ENCODE results near the gene DLEC1. TPM values are rescaled to one million over a fixed set of nuclear protein-coding genes. Genes with fewer than 3 reads are reported as not detected.

Gene DLEC1
- total and polyA plus RNA-seq, 7 donors, result 0.16 to 0.60 (median 0.41) TPM

- Histone ChIP-seq H3K27me3 (no peaks in the 10 kb centered on the region), H3K36me3 (peaks cover 0 to 24% (median 5%) of the 10 kb centered on the region in 4 donors), H3K9me3 (no peaks in the 10 kb centered on the region), H3K4me3 (no peak overlapping the region), H3K4me1 (peaks cover 0 to 35% (median 18%) of the 10 kb centered on the region in 4 donors), H3K27ac (no peak overlapping the region)
- intact Hi-C loops (cut with DNase I), result loop anchor here (2.0 kb wide), 1 partner anchor 147 kb away; no protein-coding TSS in a partner anchor
- peak; percentile 63 for DNase-seq
- 72 to 90% methylated on average over 9 of the region's 9 CpGs for WGBS, 2 donors
- no peak for TF ChIP-seq POLR2AphosphoS5 (IDR thresholded peaks at IDR 0.05)
- TF ChIP-seq EP300 (IDR thresholded peaks at IDR 0.05), result no peak
- TF ChIP-seq POLR2A (IDR thresholded peaks at IDR 0.05), result no peak
- TF ChIP-seq, protein P1, sequence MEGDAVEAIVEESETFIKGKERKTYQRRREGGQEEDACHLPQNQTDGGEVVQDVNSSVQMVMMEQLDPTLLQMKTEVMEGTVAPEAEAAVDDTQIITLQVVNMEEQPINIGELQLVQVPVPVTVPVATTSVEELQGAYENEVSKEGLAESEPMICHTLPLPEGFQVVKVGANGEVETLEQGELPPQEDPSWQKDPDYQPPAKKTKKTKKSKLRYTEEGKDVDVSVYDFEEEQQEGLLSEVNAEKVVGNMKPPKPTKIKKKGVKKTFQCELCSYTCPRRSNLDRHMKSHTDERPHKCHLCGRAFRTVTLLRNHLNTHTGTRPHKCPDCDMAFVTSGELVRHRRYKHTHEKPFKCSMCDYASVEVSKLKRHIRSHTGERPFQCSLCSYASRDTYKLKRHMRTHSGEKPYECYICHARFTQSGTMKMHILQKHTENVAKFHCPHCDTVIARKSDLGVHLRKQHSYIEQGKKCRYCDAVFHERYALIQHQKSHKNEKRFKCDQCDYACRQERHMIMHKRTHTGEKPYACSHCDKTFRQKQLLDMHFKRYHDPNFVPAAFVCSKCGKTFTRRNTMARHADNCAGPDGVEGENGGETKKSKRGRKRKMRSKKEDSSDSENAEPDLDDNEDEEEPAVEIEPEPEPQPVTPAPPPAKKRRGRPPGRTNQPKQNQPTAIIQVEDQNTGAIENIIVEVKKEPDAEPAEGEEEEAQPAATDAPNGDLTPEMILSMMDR (IDR thresholded peaks at IDR 0.05), result no peak
Measured at GRCh38 chr3:38001456-38002081, 37.4 kb upstream of the DLEC1 start.

GRCh38 chr3:38002291-38002876 lies 36.6 kb upstream of the DLEC1 start:
- peak; percentile 67 for DNase-seq
- TF ChIP-seq EP300 (IDR thresholded peaks at IDR 0.05), result no peak
- TF ChIP-seq POLR2AphosphoS5 (IDR thresholded peaks at IDR 0.05), result no peak
- no peak for TF ChIP-seq POLR2A (IDR thresholded peaks at IDR 0.05)
- TF ChIP-seq, protein P1 (IDR thresholded peaks at IDR 0.05), result no peak

GRCh38 chr3:38002940-38003339 lies 36.1 kb upstream of the DLEC1 start:
- WGBS, 2 donors, result 68 to 83% methylated on average over 9 of the region's 9 CpGs
- Histone ChIP-seq H3K27me3 (no peaks in the 10 kb centered on the region), H3K36me3 (peaks cover 0 to 36% (median 9%) of the 10 kb centered on the region in 4 donors), H3K4me3 (no peak overlapping the region), H3K27ac (no peak overlapping the region), H3K4me1 (peaks cover 0 to 29% (median 15%) of the 10 kb centered on the region in 4 donors), H3K9me3 (no peaks in the 10 kb centered on the region)
- DNase-seq, result peak; percentile 59
- intact Hi-C loops (cut with DNase I), result loop anchor here (2.0 kb wide), 1 partner anchor 148 kb away; no protein-coding TSS in a partner anchor
- TF ChIP-seq EP300 (IDR thresholded peaks at IDR 0.05) (no peak), POLR2AphosphoS5 (IDR thresholded peaks at IDR 0.05) (no peak), POLR2A (IDR thresholded peaks at IDR 0.05) (no peak)
- TF ChIP-seq, protein P1 (IDR thresholded peaks at IDR 0.05), result no peak

More at GRCh38 chr3:38002291-38002876, 36.6 kb upstream of the DLEC1 start:
- Histone ChIP-seq H3K9me3 (no peaks in the 10 kb centered on the region), H3K4me1 (peaks cover 0 to 35% (median 18%) of the 10 kb centered on the region in 4 donors), H3K27ac (no peak overlapping the region), H3K27me3 (no peaks in the 10 kb centered on the region), H3K4me3 (no peak overlapping the region), H3K36me3 (peaks cover 0 to 30% (median 7%) of the 10 kb centered on the region in 4 donors)
- WGBS, 2 donors, result 91 to 97% methylated on average over 6 of the region's 6 CpGs
- intact Hi-C loops (cut with DNase I), result loop anchor here (2.0 kb wide), 1 partner anchor 148 kb away; no protein-coding TSS in a partner anchor

DNA sequence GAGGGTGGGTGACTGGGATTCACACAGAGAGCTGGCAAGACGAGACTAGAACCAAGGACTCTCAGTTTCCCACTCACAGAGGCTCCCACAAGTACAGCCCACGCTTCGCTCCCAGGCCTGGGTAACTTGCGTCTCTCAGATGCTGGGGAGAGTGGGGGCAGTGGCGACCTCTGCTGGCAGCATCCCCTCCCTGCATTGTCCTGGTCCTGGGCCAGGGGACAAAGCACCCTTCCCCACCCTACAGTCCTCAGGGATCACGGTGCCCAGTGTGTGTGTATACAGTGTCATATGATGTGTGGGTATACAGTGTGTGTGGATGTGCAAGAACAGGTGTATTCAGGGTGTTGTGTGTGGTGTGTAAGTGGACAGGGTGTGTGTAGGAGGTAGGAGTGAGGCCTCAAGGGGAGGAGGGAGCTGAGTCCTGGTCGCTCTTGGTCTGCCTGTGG lies 35.6 kb upstream of the DLEC1 start:
- TF ChIP-seq, protein P1 (IDR thresholded peaks at IDR 0.05), result peak; percentile 51 to 86 (median 70)
- TF ChIP-seq POLR2AphosphoS5 (IDR thresholded peaks at IDR 0.05), result no peak
- Histone ChIP-seq H3K36me3 (peaks cover 0 to 40% (median 12%) of the 10 kb centered on the region in 4 donors), H3K9me3 (no peaks in the 10 kb centered on the region), H3K27ac (peak overlapping the region in 1 of 4 donors; percentile 46), H3K27me3 (no peaks in the 10 kb centered on the region), H3K4me3 (no peak overlapping the region), H3K4me1 (peaks cover 0 to 24% (median 10%) of the 10 kb centered on the region in 4 donors)
- 17 to 58% methylated on average over 7 of the region's 7 CpGs for WGBS, 2 donors
- DNase-seq, result peak; percentile 86
- intact Hi-C loops (cut with DNase I), result loop anchor here (2.0 kb wide), 1 partner anchor 149 kb away; no protein-coding TSS in a partner anchor
